HG03571 (cell line): ENCODE measurements around the gene DHX35.
A peak's percentile ranks its signal among the peaks of the same experiment; 100 is the strongest.

Source experiments
- ATAC-seq: cut with Tn5 transposase; IDR thresholded peaks from one replicate; pipeline ENCODE4 v1.9.1; 2021; ENCODE audit not compliant: unreplicated experiment

DHX35 gene

DNA sequence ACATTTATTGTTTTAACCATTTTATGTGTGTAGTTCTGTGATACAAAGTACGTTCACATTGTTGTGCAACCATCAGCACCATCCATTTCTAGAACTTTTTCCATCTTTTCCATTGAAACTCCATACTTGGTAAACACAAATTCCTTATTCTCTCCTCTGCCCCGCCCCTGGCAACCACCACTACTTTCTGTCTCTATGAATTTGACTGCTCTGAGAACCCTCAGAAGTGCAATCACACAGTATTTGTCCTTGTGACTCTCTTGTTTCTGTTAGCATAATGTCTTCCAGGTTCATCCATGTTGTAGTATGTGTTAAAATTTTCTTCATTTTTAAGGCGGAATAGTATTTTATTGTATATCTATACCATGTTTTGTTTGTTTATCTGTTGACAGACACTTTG, 56.9 kb downstream of the DHX35 start:
- ATAC-seq, result no peak

DNA sequence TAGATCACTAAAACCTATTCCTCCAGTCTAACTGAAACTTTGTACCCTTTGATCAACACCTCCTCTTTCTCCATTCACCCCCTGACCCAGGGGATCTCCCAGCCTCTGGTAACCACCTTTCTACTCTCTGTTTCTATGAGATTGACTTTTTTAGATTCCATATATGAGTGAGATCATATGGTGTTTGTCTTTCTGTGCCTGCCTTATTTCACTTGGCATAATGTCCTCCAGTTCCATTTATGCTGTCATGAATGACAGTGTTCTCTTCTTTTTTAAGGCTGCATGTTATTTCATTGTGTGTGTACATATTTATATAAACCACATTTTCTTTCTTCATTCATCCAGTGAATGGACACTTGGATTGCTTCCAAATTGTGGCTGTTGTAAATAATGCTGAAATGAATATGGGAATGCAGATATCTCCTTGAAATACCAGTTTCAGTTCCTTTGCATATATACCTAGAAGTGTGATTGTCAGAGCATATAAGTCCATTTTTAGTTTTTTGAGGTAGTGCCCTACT, 57.7 kb downstream of the DHX35 start:
- peak; percentile 79 for ATAC-seq

GRCh38 chr20:39021748-39022147, 59.6 kb downstream of the DHX35 start:
- no peak for ATAC-seq

DNA sequence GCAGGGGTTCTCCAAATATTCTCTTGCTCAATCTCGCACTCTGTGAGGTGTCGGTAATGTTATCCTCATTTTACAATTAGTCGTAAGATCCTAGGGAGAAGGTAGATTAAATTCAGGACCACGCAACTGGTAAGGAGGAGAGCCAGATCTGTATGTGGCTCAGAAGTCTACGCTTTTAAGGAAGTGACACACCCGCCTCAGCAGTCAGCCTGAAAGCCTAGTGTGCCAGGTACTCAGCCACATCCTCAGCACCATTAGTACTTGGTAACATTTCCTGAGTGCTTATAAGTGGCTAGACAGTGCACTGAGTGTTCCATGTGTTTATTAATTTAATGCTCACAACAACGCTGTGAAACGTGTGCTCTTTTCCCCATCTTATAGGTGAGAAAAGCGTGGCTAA, 63.7 kb downstream of the DHX35 start:
- ATAC-seq, result no peak

DNA sequence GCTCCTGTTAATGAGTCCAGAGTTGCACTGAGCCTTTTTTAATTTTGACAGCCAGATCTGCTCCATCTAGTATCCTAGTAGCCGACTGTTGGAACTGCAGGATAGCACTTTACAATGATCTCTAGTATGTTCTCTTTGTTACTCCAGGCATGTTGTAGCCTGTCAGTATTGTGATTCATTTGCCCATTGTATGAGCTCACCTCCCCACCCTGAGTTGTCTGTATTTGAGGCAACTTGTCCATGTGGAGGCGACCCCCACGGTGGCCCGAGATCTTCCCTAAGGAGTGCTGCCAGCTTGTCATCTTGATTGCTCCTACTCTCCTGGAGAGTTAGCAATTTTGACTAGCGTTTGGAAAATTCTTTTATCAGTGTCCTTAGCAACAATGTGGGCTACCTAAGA, 67.2 kb downstream of the DHX35 start:
- ATAC-seq, result no peak

DNA sequence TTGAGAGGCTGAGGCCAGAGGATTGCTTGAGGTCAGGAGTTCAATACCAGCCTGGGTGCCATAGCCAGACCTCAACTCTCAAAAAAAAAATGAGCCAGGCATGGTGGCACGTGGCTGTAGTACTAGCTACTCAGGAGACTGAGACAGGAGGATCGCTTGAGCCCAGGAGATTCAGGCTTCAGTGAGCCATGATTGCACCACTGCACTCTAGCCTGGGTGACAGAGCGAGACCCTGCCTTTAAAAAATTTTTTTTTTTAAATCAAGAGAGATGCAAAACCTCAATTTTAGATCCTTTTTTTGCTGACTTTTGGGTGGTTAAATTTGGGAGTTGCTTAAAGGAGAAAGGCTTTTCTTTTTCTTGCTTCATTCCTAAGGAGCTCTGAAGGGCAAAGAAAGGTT, 70.9 kb downstream of the DHX35 start:
- ATAC-seq, result no peak

DNA sequence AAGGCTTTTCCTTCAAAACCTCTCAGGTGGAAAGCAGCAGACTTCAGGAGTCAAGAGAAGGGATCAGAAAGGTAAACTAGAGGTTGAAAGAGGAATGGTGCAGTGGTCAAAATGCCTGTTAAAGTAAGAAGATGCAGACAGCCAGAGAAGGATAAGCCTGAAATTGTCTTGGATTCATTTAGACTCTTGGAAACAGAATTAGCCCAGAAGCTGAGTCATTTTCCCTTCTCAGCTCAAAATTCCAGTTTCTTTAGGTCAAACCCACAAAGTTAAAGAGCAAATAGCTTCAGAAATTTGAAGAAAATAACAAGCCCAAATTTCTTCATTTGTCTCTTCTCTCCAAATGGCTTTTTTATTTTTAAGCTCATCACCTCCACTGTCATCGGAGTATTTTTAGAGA, 73.9 kb downstream of the DHX35 start:
- no peak for ATAC-seq

DNA sequence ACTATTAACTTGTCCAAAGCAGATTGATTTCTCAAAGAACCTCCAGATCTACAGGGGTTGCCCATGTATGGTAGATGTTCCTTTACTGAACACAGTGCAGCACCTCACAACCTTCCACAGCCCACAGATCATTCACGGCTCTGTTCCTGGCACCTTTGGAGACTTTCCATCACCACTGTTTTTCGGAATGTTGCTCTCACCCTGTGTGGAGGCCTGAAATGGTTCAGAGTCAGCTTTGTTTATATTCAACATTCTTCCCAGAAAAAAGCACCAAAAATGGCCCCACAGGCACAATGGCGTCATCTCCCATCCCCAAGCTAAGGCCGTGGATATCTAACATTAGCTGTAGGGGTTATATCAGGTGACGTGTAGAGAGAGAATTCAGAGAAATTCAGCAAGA, 74.7 kb downstream of the DHX35 start:
- ATAC-seq, result no peak

GRCh38 chr20:39038047-39038446, 75.9 kb downstream of the DHX35 start:
- ATAC-seq, result no peak

- no peak for ATAC-seq
These were observed 76.4 kb downstream of the DHX35 start for GRCh38 chr20:39038495-39038894.

DNA sequence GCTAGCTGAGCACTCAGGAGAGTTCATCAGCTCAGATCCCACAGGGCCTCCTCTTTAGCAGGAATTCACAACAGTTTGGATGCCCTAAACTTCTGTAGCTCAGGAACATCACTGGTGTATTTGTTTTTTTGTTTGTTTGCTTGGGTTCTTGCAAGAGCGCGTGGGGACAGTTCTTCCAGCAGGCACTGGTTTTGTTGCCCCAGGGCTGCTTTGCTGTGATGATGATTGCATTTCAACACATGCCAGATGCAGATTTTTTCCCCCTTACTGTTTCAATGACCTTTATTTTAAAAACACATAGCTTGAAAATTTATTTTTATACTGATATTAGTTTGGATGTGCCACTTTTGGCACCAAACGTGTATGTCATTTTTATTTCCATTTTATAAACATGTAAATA, 77.1 kb downstream of the DHX35 start:
- no peak for ATAC-seq

DNA sequence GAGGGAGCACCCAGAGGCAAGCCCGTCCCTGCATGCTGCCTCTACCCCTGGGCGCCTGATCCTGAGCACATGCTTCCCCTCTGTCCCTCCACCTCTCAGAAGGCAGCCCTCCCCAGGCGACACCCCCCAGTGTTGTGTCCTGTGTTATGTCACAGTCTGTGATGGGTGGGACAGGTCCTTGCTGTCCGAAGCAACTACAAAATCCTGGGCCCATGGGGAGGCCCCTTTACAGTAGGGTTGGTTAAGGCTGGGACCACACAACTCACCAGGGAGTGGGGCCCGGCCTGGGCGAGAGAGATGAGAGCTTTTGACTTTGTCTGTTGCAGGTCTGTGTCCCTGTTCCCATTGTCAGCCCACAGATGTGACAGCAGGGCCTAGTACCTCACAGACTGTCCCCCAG, 78.0 kb downstream of the DHX35 start:
- ATAC-seq, result no peak

GRCh38 chr20:39041067-39041466, 78.9 kb downstream of the DHX35 start:
- no peak for ATAC-seq

GRCh38 chr20:39042279-39043150, 80.4 kb downstream of the DHX35 start:
- ATAC-seq, result no peak

DNA sequence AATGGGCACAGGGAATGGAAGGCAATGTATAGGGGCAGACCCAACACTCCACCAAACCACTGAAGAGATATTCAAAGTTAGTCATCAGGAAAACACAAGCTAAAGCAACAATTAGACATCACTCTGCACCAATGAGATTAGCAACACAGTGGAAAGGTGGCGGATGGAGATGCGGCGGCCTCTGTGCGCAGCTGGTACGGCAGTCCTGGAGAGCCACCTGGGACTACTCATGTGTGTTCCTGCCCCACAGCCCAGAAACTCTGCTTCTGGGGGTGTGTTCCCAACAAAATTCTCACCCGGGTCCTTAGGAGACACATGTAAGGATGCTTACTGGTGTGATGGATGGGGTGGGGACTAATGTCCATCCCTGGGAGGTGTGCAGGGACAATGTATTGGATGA, 82.4 kb downstream of the DHX35 start:
- ATAC-seq, result no peak

GRCh38 chr20:39045676-39046075, 83.5 kb downstream of the DHX35 start:
- ATAC-seq, result no peak

- ATAC-seq, result no peak
These were observed 85.4 kb downstream of the DHX35 start for GRCh38 chr20:39047417-39047985.

DNA sequence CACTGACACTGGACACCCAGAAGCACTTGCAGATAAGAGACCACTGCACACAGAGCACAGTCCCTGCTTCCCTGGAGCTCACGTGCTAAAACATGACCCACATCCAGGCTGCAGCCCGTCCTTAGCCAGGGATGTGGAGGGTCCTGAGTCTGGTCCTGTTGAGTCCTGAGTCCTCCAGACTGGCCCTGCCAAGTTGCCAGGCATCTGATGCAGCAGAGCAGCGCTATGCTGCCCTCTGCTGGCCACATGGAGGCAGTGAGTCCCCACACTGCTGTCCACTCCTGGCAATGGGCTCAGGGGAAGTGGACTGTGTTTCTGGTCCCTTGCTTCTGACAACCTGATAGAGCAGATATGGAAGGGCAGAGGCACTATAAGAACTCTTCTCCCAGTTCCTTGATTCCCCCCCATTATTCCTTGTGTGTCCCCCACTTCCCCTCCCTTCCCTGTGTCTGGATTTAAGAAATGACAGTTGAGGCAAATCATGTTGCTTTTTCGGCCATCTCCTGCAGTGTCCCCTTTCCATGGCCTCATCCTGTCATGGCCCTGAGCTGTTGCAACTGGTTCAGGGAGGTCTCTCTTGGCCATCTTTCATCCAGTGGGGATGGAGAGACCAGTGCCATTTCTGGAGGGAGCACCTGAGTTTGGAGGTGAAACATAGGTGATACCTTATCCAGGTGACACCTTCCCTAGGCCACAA, 86.0 kb downstream of the DHX35 start:
- peak; percentile 67 for ATAC-seq

DNA sequence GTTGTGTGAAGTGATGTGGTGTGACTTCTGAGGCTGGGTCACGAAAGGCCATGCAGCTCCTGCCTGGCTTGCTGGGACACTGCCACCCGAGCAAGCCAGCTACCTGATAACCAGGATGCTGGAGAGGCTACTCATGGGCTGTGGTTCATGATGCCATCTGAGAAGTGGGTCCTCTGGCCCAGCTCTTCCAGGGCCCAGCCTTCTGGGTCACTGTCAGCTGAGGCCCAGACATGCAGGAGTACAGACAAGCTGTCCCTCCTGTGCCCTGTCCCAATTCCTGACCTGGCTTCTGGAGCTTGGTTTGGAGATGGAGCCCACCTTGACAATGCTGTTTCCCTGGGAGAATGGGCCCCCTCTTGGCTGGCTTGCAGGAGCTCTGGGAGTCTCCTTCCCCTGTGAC, 87.0 kb downstream of the DHX35 start:
- no peak for ATAC-seq

DNA sequence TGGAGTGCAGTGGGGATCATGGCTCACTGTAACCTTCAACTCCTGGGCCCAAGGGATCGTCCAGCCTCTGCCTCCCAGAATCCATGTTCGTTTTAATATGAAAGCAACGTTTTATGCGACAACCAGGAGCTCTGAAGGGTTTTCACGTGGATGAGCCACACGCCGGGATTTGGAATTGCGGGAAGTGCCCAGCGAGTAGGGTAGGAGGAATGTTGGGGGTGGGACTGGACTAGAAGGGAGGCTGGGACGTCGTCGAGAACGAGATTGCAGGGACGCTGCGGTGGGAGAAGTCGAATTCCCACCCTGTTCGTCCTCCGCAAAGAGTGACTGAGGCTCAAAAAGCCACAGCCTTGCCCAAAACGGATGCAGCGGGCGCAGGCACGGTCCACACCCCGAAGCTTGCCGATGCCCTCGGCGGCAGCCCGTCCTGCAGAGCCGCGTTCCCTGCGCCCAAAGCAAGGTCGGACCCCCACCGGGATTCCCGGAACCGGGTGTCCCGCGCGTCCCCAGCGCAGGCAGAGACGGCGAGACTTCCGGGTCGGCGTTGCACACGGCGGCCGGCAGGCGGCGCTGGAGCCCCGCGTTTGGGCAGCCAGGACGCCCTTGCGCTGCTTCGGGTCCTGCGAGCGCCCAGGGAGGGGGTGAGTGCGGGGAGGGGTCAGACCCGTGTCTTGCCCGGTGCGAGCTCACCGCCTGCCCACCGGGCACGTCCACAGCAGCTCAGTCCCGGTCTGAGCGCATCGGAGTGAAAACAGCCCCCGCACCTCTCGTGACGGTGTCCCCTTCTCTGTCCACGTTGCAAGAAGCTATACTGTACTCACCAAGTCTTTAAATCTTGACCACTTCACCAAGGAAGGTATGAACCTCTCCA, 87.8 kb downstream of the DHX35 start:
- peak; percentile 83 for ATAC-seq

GRCh38 chr20:39050555-39050902, 88.4 kb downstream of the DHX35 start:
- no peak for ATAC-seq
